IMR-90 (cell line): ENCODE measurements around the gene USP10. TPM values are rescaled to one million over a fixed set of nuclear protein-coding genes. Genes with fewer than 3 reads are reported as not detected.

Experiments used
- ATAC-seq: fragments of 200-7000 bp; cut with Tn5 transposase; 2 replicates; pipeline ENCODE4 v1.9.1; 2020; ENCODE audit warnings: low read depth, mild to moderate bottlenecking, moderate library complexity
- BruUV-seq: library from RNA; stranded (reverse); fragments of 400-500 nt; replicated peaks from 2 replicates; lab custom pipeline; 2021; lab: Mats Ljungman, UMichigan
- CTCF ChIA-PET: fragments of 300-600 bp; formaldehyde crosslinking; extraction: SDS; loops from one replicate; lab custom pipeline; 2021; ENCODE audit warnings: antibody characterized with exemption; lab: Yijun Ruan, JAX
- POLR2A ChIA-PET: fragments of 300-600 bp; sonication (Branson Sonifier 250); formaldehyde crosslinking; loops from one replicate; lab custom pipeline; 2022; ENCODE audit warnings: antibody characterized with exemption; ENCODE audit not compliant: unreplicated experiment; lab: Charles Lee
- DNase-seq: peaks from one replicate; pipeline ENCODE4 v3.0.0; 2013
- H2AFZ ChIP-seq: replicated peaks from 2 replicates; pipeline ENCODE3; 2013; ENCODE audit warnings: low read length, mild to moderate bottlenecking; ENCODE audit not compliant: poor library complexity
- H2AK5ac ChIP-seq: 2 replicates; pipeline ENCODE4 v1.6.1; 2013; ENCODE audit warnings: low read depth, low read length, inconsistent platforms
- H2AK9ac ChIP-seq: replicated peaks from 2 replicates; pipeline ENCODE3; 2013; ENCODE audit warnings: mild to moderate bottlenecking, low read depth, low read length, moderate library complexity; ENCODE audit not compliant: poor library complexity
- H2BK120ac ChIP-seq: 2 replicates; pipeline ENCODE4 v1.6.1; 2013; ENCODE audit warnings: low read depth, low read length, inconsistent platforms
- H2BK15ac ChIP-seq: 3 replicates; pipeline ENCODE4 v1.6.1; 2013; ENCODE audit warnings: low read depth, low read length, inconsistent platforms
- H2BK20ac ChIP-seq: 2 replicates; pipeline ENCODE4 v1.6.1; 2013; ENCODE audit warnings: low read depth, mild to moderate bottlenecking, inconsistent platforms, low read length, moderate library complexity
- H2BK5ac ChIP-seq: 2 replicates; pipeline ENCODE4 v1.6.1; 2013; ENCODE audit warnings: mild to moderate bottlenecking, low read depth, low read length, inconsistent platforms; ENCODE audit not compliant: poor library complexity, severe bottlenecking
- H3K14ac ChIP-seq: replicated peaks from 2 replicates; pipeline ENCODE4 v1.6.1; 2013; ENCODE audit warnings: low read depth, low read length, inconsistent platforms
- H3K18ac ChIP-seq: 2 replicates; pipeline ENCODE4 v1.6.1; 2013; ENCODE audit warnings: low read depth, low read length, control low read depth
- H3K23ac ChIP-seq: 2 replicates; pipeline ENCODE4 v1.6.1; 2013; ENCODE audit warnings: low read depth, low read length, inconsistent platforms
- H3K27ac ChIP-seq: 2 replicates; pipeline ENCODE4 v1.5.1; 2013; ENCODE audit warnings: mild to moderate bottlenecking, control low read depth, low read length; ENCODE audit not compliant: insufficient read depth
- H3K27me3 ChIP-seq: 2 replicates; pipeline ENCODE4 v1.6.1; 2013; ENCODE audit warnings: low read length; ENCODE audit not compliant: control insufficient read depth, insufficient read depth
- H3K36me3 ChIP-seq: 2 replicates; pipeline ENCODE4 v1.6.1; 2013; ENCODE audit warnings: low read length, mixed read lengths; ENCODE audit not compliant: control insufficient read depth, insufficient read depth
- H3K4ac ChIP-seq: 2 replicates; pipeline ENCODE4 v1.6.1; 2013; ENCODE audit warnings: low read depth, low read length, inconsistent platforms
- H3K4me1 ChIP-seq: 2 replicates; pipeline ENCODE4 v1.6.1; 2013; ENCODE audit warnings: low read length, mixed read lengths; ENCODE audit not compliant: control insufficient read depth, insufficient read depth
- H3K4me2 ChIP-seq: 2 replicates; pipeline ENCODE4 v1.6.1; 2013; ENCODE audit warnings: low read depth, mild to moderate bottlenecking, control low read depth, low read length, moderate library complexity
- H3K4me3 ChIP-seq: 2 replicates; pipeline ENCODE4 v1.5.1; 2013; ENCODE audit warnings: low read depth, mild to moderate bottlenecking, control low read depth, low read length, moderate library complexity; ENCODE audit not compliant: insufficient read depth
- H3K56ac ChIP-seq: 2 replicates; pipeline ENCODE4 v1.6.1; 2013; ENCODE audit warnings: low read length, inconsistent platforms; ENCODE audit not compliant: insufficient read depth; ENCODE audit errors: extremely low read depth
- H3K79me1 ChIP-seq, 2 experiments: 2 replicates each; pipeline ENCODE4 v1.6.1; 2013; ENCODE audit warnings: low read length in 2 of 2, inconsistent platforms in 1 of 2, low read depth in 1 of 2
- H3K9ac ChIP-seq: 2 replicates; pipeline ENCODE4 v1.6.1; 2013; ENCODE audit warnings: low read depth, low read length, control low read depth
- H3K9me1 ChIP-seq: 2 replicates; pipeline ENCODE4 v1.6.1; 2013; ENCODE audit warnings: low read length, inconsistent platforms; ENCODE audit not compliant: insufficient read depth
- H3K9me3 ChIP-seq: 2 replicates; pipeline ENCODE4 v1.6.1; 2013; ENCODE audit warnings: low read length; ENCODE audit not compliant: control insufficient read depth, insufficient read depth
- H4K20me1 ChIP-seq: 2 replicates; pipeline ENCODE4 v1.6.1; 2013; ENCODE audit warnings: low read length, inconsistent platforms; ENCODE audit not compliant: insufficient read depth
- H4K5ac ChIP-seq: 2 replicates; pipeline ENCODE4 v1.6.1; 2013; ENCODE audit warnings: mild to moderate bottlenecking, low read depth, low read length, control low read depth
- H4K8ac ChIP-seq, 2 experiments: 2 replicates each; pipeline ENCODE4 v1.6.1; 2013; ENCODE audit warnings: low read depth in 2 of 2, low read length in 2 of 2, control low read depth in 1 of 2, inconsistent platforms in 1 of 2
- H4K91ac ChIP-seq: 2 replicates; pipeline ENCODE4 v1.6.1; 2013; ENCODE audit warnings: low read depth, low read length, inconsistent platforms; ENCODE audit not compliant: insufficient read depth
- BHLHE40 ChIP-seq: fragments of 150-350 bp; IDR thresholded peaks from 2 replicates; pipeline ENCODE4 v1.6.1; 2016; ENCODE audit warnings: mild to moderate bottlenecking, low read depth, low read length
- CHD1 ChIP-seq: IDR thresholded peaks from 2 replicates; pipeline ENCODE4 v1.6.1; 2012; ENCODE audit warnings: low read depth, low read length, improper control_type of control experiment
- ELK1 ChIP-seq: fragments of 150-350 bp; IDR thresholded peaks from 2 replicates; pipeline ENCODE4 v1.6.1; 2016; ENCODE audit warnings: low read depth, mild to moderate bottlenecking, low read length, moderate library complexity, borderline replicate concordance
- FOS ChIP-seq: fragments of 150-350 bp; IDR thresholded peaks from 2 replicates; pipeline ENCODE4 v1.6.1; 2016; ENCODE audit warnings: low read depth, low read length
- MAZ ChIP-seq: IDR thresholded peaks from 2 replicates; pipeline ENCODE4 v1.6.1; 2012; ENCODE audit warnings: low read depth, mild to moderate bottlenecking, low read length, improper control_type of control experiment, moderate library complexity, borderline replicate concordance
- NFE2L2 ChIP-seq: fragments of 150-350 bp; IDR thresholded peaks from 2 replicates; pipeline ENCODE4 v1.6.1; 2016; ENCODE audit warnings: low read depth, mild to moderate bottlenecking, low read length
- POLR2A ChIP-seq: IDR thresholded peaks from 2 replicates; pipeline ENCODE4 v1.6.1; 2012; ENCODE audit warnings: mild to moderate bottlenecking, low read depth, low read length
- RAD21 ChIP-seq: IDR thresholded peaks from 2 replicates; pipeline ENCODE4 v1.6.1; 2012; ENCODE audit warnings: low read length, improper control_type of control experiment
- RCOR1 ChIP-seq: IDR thresholded peaks from 2 replicates; pipeline ENCODE4 v1.6.1; 2012; ENCODE audit warnings: mild to moderate bottlenecking, low read length, improper control_type of control experiment; ENCODE audit not compliant: insufficient replicate concordance
- WGBS, 2 experiments: methylation state at CpG; one replicate each; pipeline versions ENCODE4 v1.1.5 to v1.1.7; 2013; ENCODE audit warnings: missing lambda C conversion rate in 2 of 2; ENCODE audit not compliant: insufficient read length in 1 of 2; ENCODE audit errors: extremely low coverage in 2 of 2; 5-methylcytosine and 5-hydroxymethylcytosine counted together
- dilution Hi-C: fragments of 300-500 bp; cut with HindIII; formaldehyde crosslinking; loops from one replicate; pipeline ENCODE4 v1.14.3; 2018; ENCODE audit warnings: low sequenced_read_pairs; ENCODE audit not compliant: unreplicated experiment
- in situ Hi-C: fragments of 300-500 bp; cut with MboI; formaldehyde crosslinking; loops from 3 replicates; pipeline ENCODE4 v1.14.3; 2019; ENCODE audit warnings: low sequenced_read_pairs, inconsistent platforms, mixed read lengths
- intact Hi-C: fragments of 100-400 bp; cut with micrococcal nuclease; formaldehyde crosslinking; loops from 2 replicates; pipeline ENCODE4 v1.10.0; 2022
- polyA plus RNA-seq, 3 experiments: library from polyadenylated mRNA; depleted of rRNA; stranded (reverse); fragments of >200 nt; gene quantifications; 2 replicates each; pipeline ENCODE4 v1.2.3, GENCODE V29; 2012; ENCODE audit warnings: low replicate concordance in 1 of 3
- total RNA-seq: library from RNA; depleted of rRNA; stranded (reverse); fragments of >200 nt; gene quantifications from 2 replicates; pipeline ENCODE4 v1.2.3, GENCODE V29; 2012

Gene USP10
- total and polyA plus RNA-seq, 2 of the 4 experiments (the other 2 are of a cell fraction): 54.3 to 79.0 TPM

GRCh38 chr16:84677849-84678248 lies 22.0 kb upstream of the USP10 start:
- Histone ChIP-seq H3K36me3 (no peaks in the 10 kb centered on the region), H3K18ac (no peak overlapping the region; the same call in 1 of the 2 replicates), H4K20me1 (no peaks in the 10 kb centered on the region), H4K91ac (no peak overlapping the region), H4K5ac (no peak overlapping the region), H3K14ac (no peak overlapping the region; the same call in 1 of the 2 replicates), H2AFZ (peak overlapping the region; percentile 63), H3K4ac (no peak overlapping the region), H3K4me1 (peaks cover 7% of the 10 kb centered on the region), H3K9ac (no peak overlapping the region), H2BK20ac (no peak overlapping the region), H3K9me3 (peaks cover 3% of the 10 kb centered on the region; the same call in 1 of the 2 replicates), H3K79me1 (no peaks in the 10 kb centered on the region), H3K56ac (no peak overlapping the region), H3K4me2 (peak overlapping the region; percentile 2; the same call in 1 of the 2 replicates), H2AK5ac (no peak overlapping the region), H3K27me3 (no peaks in the 10 kb centered on the region; the same call in 1 of the 2 replicates), H3K9me1 (peaks cover 3% of the 10 kb centered on the region), H2AK9ac (no peak overlapping the region), H4K8ac (0 out of 4 replicates have a peak overlapping the region, but pooled peaks of 1 of the 2 experiments have one; percentile 29), H2BK5ac (no peak overlapping the region), H2BK15ac (no peak overlapping the region), H3K23ac (0 out of 2 replicates have a peak overlapping the region, but pooled peaks have one; percentile 51), H3K4me3 (no peak overlapping the region), H3K27ac (no peak overlapping the region), H2BK120ac (no peak overlapping the region)
- ChIA-PET POLR2A (no interaction called here), CTCF (interaction anchor here (1.0 to 1.1 kb wide), 2 partner anchors 45 to 48 kb away, joined by 3 read pairs; no protein-coding TSS in a partner anchor)
- TF ChIP-seq BHLHE40 (no peak), RAD21 (no peak), NFE2L2 (no peak), RCOR1 (no peak), CHD1 (no peak), FOS (no peak), POLR2A (no peak), MAZ (no peak), ELK1 (no peak)
- DNase-seq (no peak), ATAC-seq (peak; percentile 27)
- dilution Hi-C loops: no loop called here
- intact Hi-C loops: no loop called here
- in situ Hi-C loops: loop anchor here (5.0 kb wide), 1 partner anchor 49 kb away; no protein-coding TSS in a partner anchor
- no CpG with 5 or more reads among the region's 10 CpGs for WGBS, 2 experiments
- no TSS peak for BruUV-seq
